LNCAP (cell line): ENCODE data around the gene HARS2.

ENCODE experiments used
- TF ChIP-seq, protein P1 (sequence below): fragments of 450-650 bp; IDR thresholded peaks from 2 replicates; pipeline ENCODE4 v1.5.1; 2017; ENCODE audit warnings: mild to moderate bottlenecking

Gene HARS2

GRCh38 chr5:140713562-140714094 lies 22.4 kb downstream of the HARS2 start:
- TF ChIP-seq, protein P1, sequence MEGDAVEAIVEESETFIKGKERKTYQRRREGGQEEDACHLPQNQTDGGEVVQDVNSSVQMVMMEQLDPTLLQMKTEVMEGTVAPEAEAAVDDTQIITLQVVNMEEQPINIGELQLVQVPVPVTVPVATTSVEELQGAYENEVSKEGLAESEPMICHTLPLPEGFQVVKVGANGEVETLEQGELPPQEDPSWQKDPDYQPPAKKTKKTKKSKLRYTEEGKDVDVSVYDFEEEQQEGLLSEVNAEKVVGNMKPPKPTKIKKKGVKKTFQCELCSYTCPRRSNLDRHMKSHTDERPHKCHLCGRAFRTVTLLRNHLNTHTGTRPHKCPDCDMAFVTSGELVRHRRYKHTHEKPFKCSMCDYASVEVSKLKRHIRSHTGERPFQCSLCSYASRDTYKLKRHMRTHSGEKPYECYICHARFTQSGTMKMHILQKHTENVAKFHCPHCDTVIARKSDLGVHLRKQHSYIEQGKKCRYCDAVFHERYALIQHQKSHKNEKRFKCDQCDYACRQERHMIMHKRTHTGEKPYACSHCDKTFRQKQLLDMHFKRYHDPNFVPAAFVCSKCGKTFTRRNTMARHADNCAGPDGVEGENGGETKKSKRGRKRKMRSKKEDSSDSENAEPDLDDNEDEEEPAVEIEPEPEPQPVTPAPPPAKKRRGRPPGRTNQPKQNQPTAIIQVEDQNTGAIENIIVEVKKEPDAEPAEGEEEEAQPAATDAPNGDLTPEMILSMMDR = no peak

DNA sequence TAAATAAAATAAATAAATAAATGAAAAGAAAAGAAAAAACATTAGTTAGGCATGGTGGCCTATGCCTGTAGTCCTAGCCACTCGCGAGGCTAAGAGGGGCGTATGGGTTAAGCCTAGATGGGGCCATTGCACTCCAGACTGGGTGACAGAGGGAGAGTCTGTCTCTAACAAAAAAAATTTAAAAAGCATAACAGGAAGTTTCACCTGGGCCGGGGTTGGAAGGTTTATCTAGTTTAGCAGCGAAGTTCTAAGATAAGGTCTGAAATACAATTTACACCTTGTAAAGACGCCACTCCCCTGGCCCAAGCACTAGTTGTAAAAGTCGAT lies 27.0 kb downstream of the HARS2 start:
- TF ChIP-seq, protein P1 = no peak

DNA sequence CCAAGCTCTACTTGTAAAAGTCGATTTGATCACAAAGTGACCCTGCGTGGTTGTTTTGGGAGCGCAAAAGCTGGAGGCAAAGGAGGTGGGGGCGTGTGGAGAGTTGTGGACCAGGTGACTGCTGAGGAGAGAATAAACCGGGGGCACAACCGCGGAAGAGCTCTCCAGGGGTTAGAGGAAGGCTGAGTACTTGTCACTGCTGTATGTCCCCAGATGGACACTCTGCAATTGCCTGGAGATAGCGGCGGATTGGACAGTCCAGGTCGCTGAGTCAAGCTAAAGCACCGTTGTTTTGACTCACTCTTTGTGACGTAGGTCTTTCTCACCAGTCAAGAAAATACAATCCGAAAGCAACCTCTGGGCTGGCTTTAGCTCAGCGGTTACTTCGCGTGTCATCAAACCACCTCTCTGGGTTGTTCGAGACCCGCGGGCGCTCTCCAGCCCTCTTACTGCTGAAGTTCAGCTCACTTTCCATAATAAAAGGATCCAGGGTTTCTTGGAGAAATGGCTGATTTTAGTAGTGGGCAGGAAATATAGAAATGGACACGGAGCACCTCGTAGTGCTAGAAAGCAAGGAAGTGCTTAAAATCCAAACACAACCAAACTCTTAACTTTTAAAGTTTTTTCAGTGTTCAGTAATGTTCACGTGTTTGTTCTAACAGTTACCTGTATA lies 34.7 kb downstream of the HARS2 start:
- TF ChIP-seq, protein P1 = no peak

GRCh38 chr5:140733098-140733497 lies 41.8 kb downstream of the HARS2 start:
- TF ChIP-seq, protein P1 = no peak

DNA sequence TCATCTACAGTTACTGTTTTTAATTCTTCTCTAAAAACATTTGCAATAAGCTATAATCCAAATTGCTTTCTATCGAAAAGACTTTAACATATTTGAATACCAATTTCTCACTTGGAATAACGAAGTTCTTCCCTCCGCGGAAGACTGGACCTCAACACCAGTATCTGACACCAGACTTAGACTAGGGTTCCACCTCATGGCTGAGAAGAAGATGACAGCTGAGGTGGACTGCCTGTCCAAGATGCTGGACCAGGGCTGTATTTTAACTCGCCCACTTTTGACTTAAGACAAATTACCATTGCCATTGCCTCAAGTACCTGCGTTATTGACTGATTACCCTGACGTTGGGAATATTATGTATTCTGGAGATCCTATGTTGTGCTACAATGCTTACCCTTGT lies 43.1 kb downstream of the HARS2 start:
- TF ChIP-seq, protein P1 = no peak; the same call in 1 of the 2 replicates

GRCh38 chr5:140737486-140737885 lies 46.2 kb downstream of the HARS2 start:
- TF ChIP-seq, protein P1 = no peak

GRCh38 chr5:140741967-140742366 lies 50.7 kb downstream of the HARS2 start:
- TF ChIP-seq, protein P1 = no peak
